ENCODE measurements around the gene FAM200B.

The FAM200B gene

DNA sequence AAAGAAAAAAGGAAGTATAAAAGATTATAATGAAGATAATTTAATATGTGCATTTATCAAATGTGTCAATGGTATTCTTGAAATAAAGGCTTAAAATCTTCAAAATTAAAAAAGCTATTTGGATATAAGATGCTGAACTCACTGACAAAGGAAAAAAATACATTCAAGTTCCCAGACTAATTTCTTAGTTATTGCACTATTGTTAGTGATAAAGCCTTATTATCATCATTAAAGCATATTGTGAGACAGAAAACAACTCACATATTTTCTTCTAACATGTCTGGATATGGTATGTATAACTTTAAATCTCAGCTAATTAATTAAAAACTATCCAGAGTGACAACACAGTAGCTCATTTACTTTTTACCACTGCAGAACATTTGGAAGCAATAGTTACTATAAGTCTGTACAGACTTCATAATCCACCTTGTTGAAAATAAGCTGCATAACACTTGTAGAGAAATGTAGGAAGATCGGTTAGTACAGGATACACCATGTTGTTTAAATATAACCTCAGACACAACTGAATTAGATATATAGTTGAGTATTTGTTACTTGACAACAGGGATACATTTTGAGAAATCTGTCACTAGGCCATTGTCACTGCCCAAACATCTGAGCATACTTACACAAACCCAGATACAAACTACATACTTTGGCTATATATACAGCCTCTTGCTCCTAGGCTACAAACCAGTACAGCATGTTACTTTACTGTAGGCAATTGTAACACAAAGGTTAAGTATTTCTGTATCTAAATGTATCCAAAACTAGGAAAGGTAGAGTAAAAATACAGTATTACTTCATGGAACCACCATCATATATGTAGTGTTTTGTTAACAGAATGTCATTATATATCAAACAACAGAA lies 12.8 kb upstream of the FAM200B start:
- no peak for DNase-seq (ENCODE audit: low read depth in 2 of 2)

DNA sequence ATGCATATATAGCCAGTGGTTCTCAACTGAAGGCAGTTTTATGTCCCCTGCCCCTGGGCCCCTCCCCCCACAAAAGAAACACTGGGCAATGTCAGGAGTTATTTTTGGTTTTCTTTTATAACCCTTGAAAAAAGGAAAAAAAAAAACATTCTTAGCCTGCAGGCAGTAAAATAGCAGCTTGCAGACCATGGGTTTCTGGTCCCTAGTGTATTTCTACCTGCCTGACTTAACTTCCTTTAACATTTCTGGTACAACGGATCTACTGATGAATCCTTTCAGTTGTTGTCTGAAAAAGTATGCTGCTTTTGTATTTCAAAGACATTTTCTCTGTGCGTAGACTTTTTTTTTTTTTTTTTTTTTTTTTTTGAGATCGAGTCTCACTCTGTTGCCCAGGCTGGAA lies 11.1 kb upstream of the FAM200B start:
- no peak for DNase-seq (ENCODE audit: low read depth in 2 of 2)

DNA sequence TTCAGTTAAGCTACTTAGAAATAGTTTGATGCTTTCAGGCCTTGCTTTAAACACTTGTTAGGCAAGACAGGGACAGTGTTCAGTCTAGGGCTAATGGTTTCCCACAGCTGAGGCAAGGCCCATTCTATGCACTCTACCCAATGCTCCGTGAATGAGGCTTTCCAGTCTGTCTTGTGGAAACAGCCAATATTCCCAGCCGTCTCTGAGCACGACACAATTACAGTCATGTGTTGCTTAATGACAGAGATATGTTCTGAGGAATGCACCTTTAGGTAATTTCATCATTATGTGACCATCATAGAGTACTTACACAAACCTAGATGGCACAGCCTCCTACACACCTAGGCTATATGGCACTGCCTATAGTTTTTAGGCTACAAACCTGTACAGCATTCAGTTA lies 9.5 kb upstream of the FAM200B start:
- no peak for DNase-seq (ENCODE audit: low read depth in 2 of 2)

DNA sequence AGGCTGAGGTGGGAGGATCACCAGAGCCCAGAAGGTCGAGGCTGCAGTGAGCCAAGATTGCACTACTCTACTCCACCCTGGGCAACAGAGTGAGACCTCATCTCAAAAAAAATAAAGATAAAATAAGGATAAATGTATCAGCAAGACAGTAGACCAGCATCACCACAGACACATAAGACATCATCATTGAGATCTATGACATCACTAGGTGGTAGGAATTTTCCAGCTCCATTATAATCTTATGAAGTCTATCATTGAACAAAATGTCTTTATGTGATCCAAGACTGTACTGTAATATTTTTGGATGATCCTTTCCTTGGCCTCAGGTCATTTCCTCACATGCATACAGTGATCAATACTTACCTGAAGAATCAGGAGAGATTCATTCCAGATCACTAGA lies 8.3 kb upstream of the FAM200B start:
- no peak for DNase-seq (ENCODE audit: low read depth in 2 of 2)

DNA sequence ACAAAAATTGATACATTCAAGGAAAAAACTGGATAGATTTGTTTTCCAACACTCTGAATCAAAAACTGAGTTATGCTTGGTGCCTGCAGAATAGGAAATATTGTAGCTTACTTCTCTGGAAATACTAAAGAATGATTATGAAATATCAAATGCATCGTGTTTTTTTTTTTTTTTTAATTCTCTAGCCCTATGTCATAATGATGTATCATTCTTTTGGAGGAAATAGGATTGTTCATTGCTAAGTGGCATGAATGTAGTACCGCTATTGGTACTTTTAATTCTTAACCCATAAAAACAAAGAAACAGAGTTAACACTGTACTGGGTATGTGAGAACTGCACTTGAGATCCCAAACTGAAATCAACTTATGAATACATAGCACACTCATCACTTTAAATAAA lies 7.6 kb upstream of the FAM200B start:
- DNase-seq (ENCODE audit: low read depth in 2 of 2), result no peak

DNA sequence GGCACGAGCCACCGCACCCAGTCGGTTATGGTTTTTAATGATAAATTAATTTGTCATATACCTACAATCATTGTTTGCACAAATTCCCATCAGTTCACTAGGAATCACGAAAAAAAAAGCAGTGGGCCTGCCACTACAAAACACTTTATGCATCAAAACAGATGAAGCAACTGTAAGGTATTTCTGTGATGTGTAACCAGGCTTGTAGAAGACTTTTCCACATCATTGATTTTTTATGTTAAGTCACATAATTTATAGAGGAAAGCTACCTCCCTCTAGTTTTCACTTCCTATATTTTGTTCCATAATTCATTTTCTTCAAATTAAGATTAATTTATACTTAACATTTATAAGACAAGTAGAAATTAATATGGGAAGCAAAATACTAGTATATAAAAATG lies 6.7 kb upstream of the FAM200B start:
- no peak for DNase-seq (ENCODE audit: low read depth in 2 of 2)

DNA sequence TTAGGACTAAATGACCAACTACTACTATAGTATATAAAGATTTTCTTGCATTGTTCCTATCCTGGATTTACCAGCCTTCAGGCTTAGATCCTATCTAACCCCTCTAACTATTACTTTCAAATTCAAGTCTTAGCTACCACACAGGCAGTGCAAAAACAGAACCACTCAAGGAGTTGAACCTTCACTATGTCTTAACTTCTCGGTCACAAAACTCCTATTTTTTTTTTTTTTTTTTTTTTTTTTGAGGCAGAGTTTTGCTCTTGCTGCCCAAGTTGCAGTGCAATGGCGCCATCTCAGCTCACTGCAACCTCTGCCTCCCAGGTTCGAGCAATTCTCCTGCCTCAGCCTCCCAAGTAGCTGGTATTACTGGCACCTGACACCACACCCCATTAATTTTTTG lies 6.3 kb upstream of the FAM200B start:
- no peak for DNase-seq (ENCODE audit: low read depth in 2 of 2)

DNA sequence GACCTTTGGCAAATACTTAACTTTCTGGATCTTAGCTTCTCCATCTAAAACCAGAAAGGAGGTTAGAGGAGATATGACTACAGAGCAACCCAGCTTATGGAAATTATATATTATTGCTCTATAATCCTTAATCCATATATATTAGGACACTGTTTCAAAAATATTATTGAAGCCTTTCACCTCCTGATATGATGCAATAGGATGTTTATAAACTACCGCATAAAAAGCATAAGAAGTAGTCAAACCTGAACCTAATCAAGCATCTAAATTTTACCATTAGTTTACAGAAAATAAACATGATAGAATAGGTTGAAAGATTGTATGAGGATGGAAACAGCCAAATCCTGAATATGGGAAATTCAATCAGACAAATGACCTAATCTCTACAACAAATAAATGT lies 5.6 kb upstream of the FAM200B start:
- DNase-seq (ENCODE audit: low read depth in 2 of 2), result no peak

DNA sequence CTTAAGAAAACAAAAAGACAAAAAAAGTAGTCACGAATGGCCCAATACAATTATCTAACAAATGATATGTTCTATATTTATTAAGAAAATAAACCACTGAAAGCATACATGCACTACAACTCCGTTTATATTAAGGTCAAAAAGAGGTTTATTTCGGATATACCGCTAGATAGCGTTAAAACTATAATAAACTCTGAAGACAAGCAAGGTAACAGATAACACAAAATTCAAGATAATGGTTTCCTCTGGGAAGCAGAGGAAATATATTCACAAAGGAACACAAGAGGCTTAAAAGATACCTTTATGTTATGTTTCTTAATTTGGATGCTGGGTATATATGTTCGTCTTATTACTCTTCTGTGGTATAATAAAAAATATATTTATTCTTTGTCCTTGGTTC lies 4.7 kb upstream of the FAM200B start:
- DNase-seq (ENCODE audit: low read depth in 2 of 2), result no peak

DNA sequence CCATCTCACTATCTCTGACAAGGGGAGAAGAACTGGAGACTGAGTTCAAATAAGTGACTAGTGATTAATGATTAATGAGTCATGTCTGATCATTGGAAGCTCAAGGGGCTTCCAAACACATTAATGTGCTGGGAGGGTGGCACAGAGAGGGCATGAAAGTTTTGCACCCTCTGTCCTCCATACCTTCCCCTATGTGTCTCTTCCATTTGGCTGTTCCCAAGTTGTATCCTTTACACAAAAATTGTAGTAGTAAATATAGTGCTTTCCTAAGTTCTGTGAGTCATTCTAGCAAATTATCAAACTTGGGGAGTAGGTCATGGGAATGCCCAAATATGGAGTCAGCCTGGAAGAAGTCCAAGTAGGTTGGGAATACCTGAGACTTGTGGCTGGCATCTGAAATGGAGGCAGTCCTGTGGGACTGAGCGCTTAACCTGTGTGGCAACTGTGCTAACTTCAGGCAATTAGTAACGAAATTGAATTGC lies 4.1 kb upstream of the FAM200B start:
- no peak for DNase-seq (ENCODE audit: low read depth in 2 of 2)

DNA sequence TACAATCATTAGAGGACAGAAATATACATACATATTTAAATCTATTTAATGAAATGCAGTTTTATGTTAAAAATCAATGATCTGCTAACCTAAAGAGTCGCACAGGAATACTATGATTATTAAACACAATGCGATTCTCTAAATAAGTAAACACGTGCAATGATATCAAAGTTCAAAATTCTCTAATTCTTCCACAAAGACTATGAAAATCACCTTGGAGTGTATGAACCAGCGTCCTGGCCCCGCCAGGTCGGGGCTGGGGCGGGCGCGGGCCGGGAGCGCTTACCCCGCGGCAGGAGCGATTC lies 608 bp upstream of the FAM200B start:
- no peak for DNase-seq (ENCODE audit: low read depth in 2 of 2)

DNA sequence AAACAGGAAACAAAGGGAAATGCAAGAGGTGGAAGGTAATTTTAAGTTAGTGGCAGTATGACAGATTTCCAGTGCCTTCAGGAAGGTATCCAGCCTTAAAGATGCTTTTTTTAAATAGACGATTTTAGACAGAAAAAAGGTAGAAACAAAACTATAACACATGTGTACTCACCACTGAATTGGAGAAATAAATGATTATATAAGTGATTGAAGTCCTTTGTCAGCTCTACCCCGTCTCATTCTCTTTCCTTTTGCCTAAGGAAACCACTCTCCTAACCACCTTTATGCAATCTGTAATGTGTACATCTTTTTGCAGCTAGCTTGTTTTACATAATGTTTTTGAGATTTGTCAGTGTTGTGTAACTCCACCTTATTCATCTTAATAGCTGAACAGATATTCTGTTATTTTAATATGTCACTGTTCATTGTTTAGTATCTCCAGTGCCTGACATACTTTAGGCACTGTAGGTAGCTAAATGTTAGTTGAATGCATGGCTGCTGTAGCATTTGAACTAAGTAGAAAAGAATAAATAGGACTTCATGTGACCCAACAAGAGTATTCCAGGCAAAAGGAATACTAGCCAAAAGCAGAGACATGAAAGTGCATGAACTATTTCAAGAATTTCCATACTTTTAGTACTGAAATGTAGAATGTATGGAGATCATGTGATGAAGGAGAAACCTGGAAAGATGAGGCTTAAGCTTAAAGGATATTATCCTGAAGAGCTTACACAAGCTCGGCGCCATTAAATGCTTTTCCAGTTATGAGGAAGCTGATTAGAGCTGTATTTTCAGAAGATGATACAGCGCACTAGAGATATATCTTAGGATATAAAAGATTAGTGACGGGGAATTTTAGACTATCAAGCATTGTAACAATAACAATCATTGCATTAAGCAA lies 865 bp downstream of the FAM200B start:
- no peak for DNase-seq (ENCODE audit: low read depth in 2 of 2)

DNA sequence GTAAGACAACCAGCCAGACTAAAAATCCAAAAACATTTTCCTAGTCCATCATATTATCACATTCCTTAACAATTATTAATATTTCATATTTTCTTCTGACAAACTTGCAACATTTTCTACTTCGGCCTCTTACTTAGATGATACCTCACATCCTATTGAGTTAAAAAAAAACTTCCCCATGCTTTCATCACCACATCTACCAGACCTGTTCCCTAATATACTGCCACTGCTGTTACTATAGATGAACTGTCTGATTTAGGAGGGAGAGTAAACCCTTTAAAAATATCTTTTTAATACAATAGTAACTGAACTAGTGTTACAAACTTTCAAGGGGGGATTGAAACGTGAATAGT lies 1.5 kb downstream of the FAM200B start:
- no peak for DNase-seq (ENCODE audit: low read depth in 2 of 2)

DNA sequence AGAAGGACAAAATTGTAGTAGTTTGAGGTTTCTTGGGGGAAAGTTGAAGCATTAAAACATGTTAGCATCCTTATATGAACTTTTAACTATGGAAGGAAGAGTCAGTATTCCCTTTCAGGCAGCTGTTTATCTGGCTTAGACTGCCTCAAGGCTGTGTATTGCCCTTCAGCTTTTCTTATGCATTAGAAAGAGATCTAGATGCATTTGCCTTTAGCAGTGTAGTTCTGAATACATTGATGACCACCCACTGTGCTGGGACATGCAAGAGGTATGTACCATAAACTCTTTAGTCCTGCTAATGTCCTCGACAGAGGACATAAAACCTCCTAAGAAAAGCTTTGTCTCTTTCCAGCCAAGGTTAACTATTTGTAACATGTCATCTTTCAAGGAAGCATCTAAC lies 2.9 kb downstream of the FAM200B start:
- DNase-seq (ENCODE audit: low read depth in 2 of 2), result no peak

DNA sequence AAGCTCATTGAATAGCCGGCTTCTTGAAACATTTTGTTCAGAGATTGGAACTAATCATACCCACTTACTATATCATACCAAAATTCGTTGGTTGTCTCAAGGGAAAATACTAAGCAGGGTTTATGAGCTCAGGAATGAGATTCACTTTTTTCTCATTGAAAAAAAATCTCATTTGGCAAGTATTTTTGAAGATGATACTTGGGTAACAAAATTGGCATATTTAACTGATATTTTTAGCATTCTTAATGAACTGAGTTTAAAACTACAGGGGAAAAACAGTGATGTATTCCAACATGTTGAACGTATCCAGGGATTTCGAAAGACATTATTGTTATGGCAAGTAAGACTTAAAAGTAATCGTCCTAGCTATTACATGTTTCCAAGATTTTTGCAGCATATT lies 6.4 kb downstream of the FAM200B start:
- no peak for DNase-seq (ENCODE audit: low read depth in 2 of 2)

DNA sequence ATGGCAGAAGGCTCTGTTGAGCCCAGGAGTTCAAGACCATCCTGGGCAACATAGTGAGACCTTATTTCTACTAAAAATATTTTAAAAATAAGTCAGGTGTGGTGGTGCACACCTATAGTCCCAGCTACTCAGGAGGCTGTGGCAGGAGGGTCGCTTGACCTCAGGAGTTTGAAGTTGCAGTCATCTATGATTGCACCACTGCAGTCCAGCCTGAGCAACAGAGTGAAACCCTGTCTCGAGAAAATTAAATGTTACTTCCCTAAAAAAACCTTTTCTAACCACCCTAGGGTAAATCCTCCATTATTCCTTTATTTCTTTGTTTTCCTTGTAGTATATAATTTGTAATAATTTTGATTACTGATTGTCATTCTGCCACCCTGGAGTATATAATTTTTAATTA lies 7.9 kb downstream of the FAM200B start:
- DNase-seq (ENCODE audit: low read depth in 2 of 2), result no peak

DNA sequence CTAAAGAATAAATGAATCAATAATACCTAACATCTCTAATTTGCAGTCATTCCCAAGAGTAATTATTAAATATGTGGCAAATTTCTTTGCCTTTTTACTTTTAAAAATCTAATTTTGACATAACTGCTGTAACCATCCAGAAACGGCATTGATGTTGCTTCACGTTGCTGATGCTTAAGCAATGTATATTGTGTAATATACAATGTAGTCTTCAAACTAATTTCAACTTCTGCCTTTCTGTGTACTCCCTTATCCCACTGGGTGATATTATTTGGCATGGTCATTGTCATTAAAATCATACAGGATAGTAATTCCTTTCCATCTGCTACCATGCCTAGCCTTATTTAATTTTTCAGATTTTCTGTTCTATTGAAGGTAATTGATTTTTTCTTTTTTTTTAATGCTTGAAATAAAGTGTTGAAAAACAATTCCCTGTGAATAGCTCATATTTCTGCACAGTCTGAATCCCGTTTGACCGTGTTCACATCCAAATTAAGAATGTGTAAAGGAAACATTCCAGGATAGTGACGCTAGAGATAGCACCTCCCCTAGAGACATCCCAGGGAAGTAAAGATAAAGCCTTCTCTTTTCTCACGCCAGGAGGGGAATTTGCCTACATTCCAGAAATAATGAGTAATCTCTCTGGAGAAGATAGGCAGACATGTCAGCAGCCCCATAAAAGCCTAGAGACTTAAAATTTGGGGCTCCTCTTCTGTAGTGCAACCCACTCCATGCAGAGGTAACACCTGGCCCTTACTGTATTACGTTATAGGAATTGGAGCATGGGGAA lies 8.6 kb downstream of the FAM200B start:
- DNase-seq (ENCODE audit: low read depth in 2 of 2), result no peak

DNA sequence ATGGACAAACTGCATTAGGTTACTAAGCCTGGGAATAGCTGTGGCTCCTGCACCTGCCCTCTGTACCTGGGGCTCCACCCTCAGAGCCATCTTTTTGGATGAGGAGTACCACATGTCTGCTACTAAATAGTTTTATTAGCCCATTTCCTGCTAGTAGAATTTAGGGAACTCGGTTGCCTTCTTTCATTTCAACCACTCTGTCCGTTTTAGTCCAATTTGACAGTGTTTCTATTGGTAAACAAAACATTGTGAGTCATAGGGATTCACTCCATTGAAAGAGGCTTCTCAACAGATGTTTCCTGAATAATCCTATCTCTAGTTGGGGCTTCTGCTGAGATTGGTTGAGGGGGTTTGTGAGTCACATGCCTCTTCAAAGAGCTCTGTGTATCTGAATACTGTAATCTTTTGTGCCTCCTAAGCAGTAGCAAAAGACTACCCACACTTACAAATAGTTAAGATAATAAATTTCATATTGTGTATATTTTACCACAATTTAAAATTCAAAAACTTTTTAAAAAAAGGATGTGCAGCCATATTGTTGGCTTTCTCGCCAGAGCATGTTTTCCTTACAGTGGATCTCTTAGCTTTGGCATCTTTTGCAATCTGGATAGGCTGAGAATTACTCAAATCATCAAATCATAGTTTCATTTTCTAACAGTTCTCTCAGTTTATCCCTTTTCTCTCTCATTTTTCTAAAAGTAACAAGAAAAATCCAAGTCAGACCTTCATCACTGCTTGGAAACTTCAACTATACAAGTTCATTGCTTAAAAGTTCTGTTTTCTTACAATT lies 9.9 kb downstream of the FAM200B start:
- DNase-seq (ENCODE audit: low read depth in 2 of 2), result no peak

DNA sequence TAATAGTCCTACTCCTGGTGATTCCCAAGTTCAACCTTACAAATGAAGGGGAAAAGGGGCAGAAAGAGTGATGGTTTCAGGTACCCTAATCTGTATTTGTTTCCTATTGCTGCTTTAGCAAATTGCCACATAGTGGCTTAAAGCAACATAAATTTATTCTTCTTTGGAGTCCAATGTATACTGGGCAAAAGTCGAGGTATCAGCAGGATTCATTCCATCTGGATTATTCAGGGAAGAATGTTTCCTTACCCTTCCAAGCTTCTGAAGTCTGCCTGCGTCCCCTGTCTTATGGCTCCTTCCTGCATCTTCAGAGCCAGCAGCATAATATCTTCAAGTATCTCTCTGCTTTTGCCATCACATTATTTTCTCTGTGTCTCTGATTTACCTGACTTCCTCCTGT lies 11.0 kb downstream of the FAM200B start:
- DNase-seq (ENCODE audit: low read depth in 2 of 2), result no peak

DNA sequence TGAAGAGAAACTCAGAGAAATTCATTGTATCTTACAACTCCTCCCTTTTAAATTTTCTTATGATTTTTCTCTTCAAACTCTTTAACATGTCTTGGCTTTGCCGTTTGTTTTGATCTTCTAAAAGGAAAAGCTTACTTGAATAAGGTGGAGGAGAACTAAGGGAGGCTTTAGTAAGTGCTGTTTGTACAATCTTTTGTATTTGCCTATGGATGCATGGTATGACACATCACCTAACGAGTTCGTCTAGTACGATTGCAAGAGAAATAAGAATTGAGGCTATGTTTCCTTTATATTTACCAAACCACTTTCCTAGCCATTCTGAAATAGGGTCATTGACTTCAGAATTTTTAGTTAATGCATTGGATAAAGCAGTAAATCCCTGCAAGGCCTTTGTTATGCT lies 12.8 kb downstream of the FAM200B start:
- DNase-seq (ENCODE audit: low read depth in 2 of 2), result no peak

DNA sequence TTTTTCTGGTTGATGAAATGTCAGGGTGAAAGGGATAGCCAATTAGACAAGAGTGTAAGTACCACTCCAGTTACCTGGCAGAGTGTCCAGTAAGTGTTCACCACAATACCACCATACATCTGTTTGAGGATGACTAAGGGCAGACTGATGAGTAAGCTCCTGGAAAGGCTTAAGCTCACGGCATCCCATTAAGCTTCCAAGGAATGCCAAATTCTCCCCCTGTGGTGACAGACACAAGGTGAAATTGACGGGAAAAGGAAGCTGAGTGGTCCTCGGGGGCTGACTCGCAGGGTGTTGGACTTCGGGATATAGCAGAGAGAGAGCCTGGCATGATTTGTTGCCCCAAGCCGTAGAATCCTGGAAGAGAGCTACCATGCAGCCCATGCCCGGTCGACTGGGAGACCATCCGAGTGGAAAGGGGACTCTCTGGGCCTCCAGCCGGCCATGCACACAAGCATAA lies 13.6 kb downstream of the FAM200B start:
- no peak for DNase-seq (ENCODE audit: low read depth in 2 of 2)
